HepG2 (cell line): ENCODE measurements around the gene OR5K4. TPM values are rescaled to one million over a fixed set of nuclear protein-coding genes. Genes with fewer than 3 reads are reported as not detected.

ENCODE experiments used
- ATAC-seq: fragments of 200-7000 bp; cut with Tn5 transposase; 3 replicates; pipeline ENCODE4 v1.9.1; 2020; ENCODE audit warnings: mild to moderate bottlenecking, moderate library complexity
- BruUV-seq: library from RNA; stranded (reverse); fragments of 400-500 nt; replicated peaks from 2 replicates; lab custom pipeline; 2021; lab: Mats Ljungman, UMichigan
- CTCF ChIA-PET: fragments of 300-600 bp; formaldehyde crosslinking; extraction: SDS; loops from one replicate; lab custom pipeline; 2021; ENCODE audit warnings: low total read pairs, inconsistent platforms, low intra/inter-chr PET ratio; lab: Yijun Ruan, JAX
- POLR2A ChIA-PET: fragments of 350-600 bp; sonication (Branson Sonifier 250); formaldehyde crosslinking; loops from one replicate; lab custom pipeline; 2020; ENCODE audit warnings: antibody characterized with exemption, inconsistent platforms; lab: Yijun Ruan, JAX
- DNase-seq: peaks from one replicate; pipeline ENCODE4 v3.0.0-alpha.2; 2015; ENCODE audit warnings: low spot score
- FAIRE-seq: peaks from 3 replicates; lab custom pipeline; 2011; peaks lifted over from hg19 to GRCh38; lab: Jason Lieb, UNC
- H2AFZ ChIP-seq: one replicate; pipeline ENCODE4 v1.6.1; 2011; ENCODE audit warnings: low read length, inconsistent platforms
- H3K27ac ChIP-seq: fragments of 300-600 bp; 3 replicates; pipeline ENCODE4 v1.8.0; 2011; ENCODE audit warnings: mixed run types, mild to moderate bottlenecking, mixed read lengths, low read length, inconsistent platforms; ENCODE audit not compliant: insufficient read depth; ENCODE audit errors: extremely low read length
- H3K27me3 ChIP-seq, 2 experiments: fragments of 200-600 bp in 1 of 2; 2 replicates in 1 of 2; 3 replicates in 1 of 2; pipeline versions ENCODE4 v1.6.0 to v1.8.0; 2011; ENCODE audit warnings: low read length in 2 of 2, mild to moderate bottlenecking in 2 of 2, moderate library complexity in 2 of 2, inconsistent platforms in 1 of 2; ENCODE audit not compliant: insufficient read depth in 2 of 2, control insufficient read depth in 1 of 2
- H3K36me3 ChIP-seq, 2 experiments: fragments of 200-600 bp in 1 of 2; replicated peaks in 1 of 2; 2 replicates in 1 of 2; 3 replicates in 1 of 2; pipeline versions ENCODE4 v1.5.1 to v1.8.0; 2011; ENCODE audit warnings: low read length in 2 of 2, inconsistent platforms in 1 of 2; ENCODE audit not compliant: insufficient read depth in 2 of 2, control insufficient read depth in 1 of 2
- H3K4me1 ChIP-seq: 2 replicates; pipeline ENCODE4 v1.5.1; 2012; ENCODE audit warnings: low read length, inconsistent platforms; ENCODE audit not compliant: insufficient read depth
- H3K4me2 ChIP-seq: 2 replicates; pipeline ENCODE4 v1.6.0; 2011; ENCODE audit warnings: low read depth, low read length, inconsistent platforms
- H3K4me3 ChIP-seq, 3 experiments: fragments of 200-600 bp in 1 of 3; sonication (generic), shearing (Covaris generic) in 1 of 3; replicated peaks in 1 of 3; 2 replicates each; pipeline ENCODE4 v1.5.1; 2011 to 2016; ENCODE audit warnings: low read length in 3 of 3, inconsistent platforms in 2 of 3, low read depth in 2 of 3, mild to moderate bottlenecking in 2 of 3, control low read depth in 1 of 3, mixed read lengths in 1 of 3; ENCODE audit not compliant: insufficient read depth in 1 of 3
- H3K79me2 ChIP-seq: one replicate; pipeline ENCODE4 v1.6.1; 2011; ENCODE audit warnings: low read length, inconsistent platforms; ENCODE audit not compliant: insufficient read depth
- H3K9ac ChIP-seq: 2 replicates; pipeline ENCODE4 v1.6.0; 2011; ENCODE audit warnings: mild to moderate bottlenecking, low read depth, low read length, inconsistent platforms; ENCODE audit not compliant: insufficient read depth
- H3K9me3 ChIP-seq: 2 replicates; pipeline ENCODE4 v1.5.1; 2012; ENCODE audit warnings: mild to moderate bottlenecking, low read length
- H4K20me1 ChIP-seq: 2 replicates; pipeline ENCODE4 v1.6.0; 2011; ENCODE audit warnings: inconsistent platforms, mild to moderate bottlenecking, low read length, moderate library complexity; ENCODE audit not compliant: insufficient read depth
- DMAP1 ChIP-seq: IDR thresholded peaks from 2 replicates; pipeline ENCODE4 v1.6.1; 2016
- EP300 ChIP-seq, 3 experiments: sonication (generic) in 1 of 3; formaldehyde crosslinking in 1 of 3; IDR thresholded peaks; 2 replicates each; pipeline versions ENCODE4 v1.5.1 to v1.6.1; 2011 to 2020; ENCODE audit warnings: low read depth in 2 of 3, low read length in 2 of 3, borderline replicate concordance in 1 of 3, improper control_type of control experiment in 1 of 3, mild to moderate bottlenecking in 1 of 3, missing genetic modification reagents in 1 of 3, moderate library complexity in 1 of 3
- HDAC1 ChIP-seq: sonication (generic); formaldehyde crosslinking; IDR thresholded peaks from 2 replicates; pipeline ENCODE4 v1.5.1; 2020; ENCODE audit warnings: mild to moderate bottlenecking, missing genetic modification reagents
- HHEX ChIP-seq: IDR thresholded peaks from 2 replicates; pipeline ENCODE4 v1.6.1; 2016; ENCODE audit warnings: control low read depth
- IRX3 ChIP-seq: sonication (generic); formaldehyde crosslinking; IDR thresholded peaks from 2 replicates; pipeline ENCODE4 v1.8.1; 2023; ENCODE audit warnings: mild to moderate bottlenecking, low read depth, missing genetic modification reagents, borderline replicate concordance
- RBAK ChIP-seq: sonication (generic); formaldehyde crosslinking; IDR thresholded peaks from 2 replicates; pipeline ENCODE4 v1.5.1; 2020; ENCODE audit warnings: mild to moderate bottlenecking, missing genetic modification reagents
- SAFB2 ChIP-seq: sonication (generic); formaldehyde crosslinking; IDR thresholded peaks from 2 replicates; pipeline ENCODE4 v1.5.1; 2020; ENCODE audit warnings: missing genetic modification reagents, low read depth, mild to moderate bottlenecking, borderline replicate concordance
- SIN3B ChIP-seq: fragments of 150-350 bp; IDR thresholded peaks from 2 replicates; pipeline ENCODE4 v1.6.1; 2014; ENCODE audit warnings: low read length
- THAP9 ChIP-seq: sonication (generic); formaldehyde crosslinking; IDR thresholded peaks from 2 replicates; pipeline ENCODE4; 2020; ENCODE audit warnings: missing genetic modification reagents, mild to moderate bottlenecking, borderline replicate concordance
- ZBTB33 ChIP-seq: sonication (generic); formaldehyde crosslinking; IDR thresholded peaks from 2 replicates; pipeline ENCODE4 v1.4.0; 2020; ENCODE audit warnings: missing genetic modification reagents
- ZNF225 ChIP-seq: sonication (generic); formaldehyde crosslinking; IDR thresholded peaks from 2 replicates; pipeline ENCODE4 v1.4.0; 2020; ENCODE audit warnings: mild to moderate bottlenecking, missing genetic modification reagents
- ZNF513 ChIP-seq: sonication (generic); formaldehyde crosslinking; conservative IDR thresholded peaks from 2 replicates; pipeline ENCODE4 v1.5.0; 2020; ENCODE audit warnings: missing genetic modification reagents
- WGBS: methylation state at CpG from one replicate; pipeline ENCODE4 v1.1.6; 2017; ENCODE audit warnings: low lambda C conversion rate; 5-methylcytosine and 5-hydroxymethylcytosine counted together
- in situ Hi-C: cut with HindIII; loops from 2 replicates; pipeline ENCODE4 v1.10.0; 2017; ENCODE audit warnings: low pct_unique_long_range_greater_than_20kb; ENCODE audit not compliant: extremely low pct_ligation_motif_present
- intact Hi-C: fragments of 100-400 bp; cut with micrococcal nuclease; formaldehyde crosslinking; loops from one replicate; pipeline ENCODE4 v1.10.0; 2022; ENCODE audit not compliant: unreplicated experiment
- polyA plus RNA-seq, 8 experiments: library from polyadenylated mRNA; depleted of rRNA in 3 of 8; stranded (reverse) in 7 of 8; unstranded in 1 of 8; fragments of >200 nt; fragmentation: Illumina TruSeq in 4 of 8; extraction: Trizol in 4 of 8; gene quantifications; 2 replicates each; pipeline versions ENCODE4 v1.2.1 to v1.2.3, GENCODE V29; 2011 to 2016; ENCODE audit warnings: low read depth in 4 of 8, missing spikeins in 1 of 8, mixed read lengths in 1 of 8; ENCODE audit not compliant: insufficient read depth in 1 of 8
- total RNA-seq, 5 experiments: library from RNA; depleted of rRNA; stranded (reverse); fragments of >200 nt; fragmentation: Illumina TruSeq; extraction: Trizol; gene quantifications; 2 replicates each; pipeline ENCODE4 v1.2.3, GENCODE V29; 2016; ENCODE audit warnings: low read depth in 1 of 5

The OR5K4 gene
- total and polyA plus RNA-seq, 2 of the 13 experiments (the other 11 are each of a cell fraction or from before 2014, with no cell fraction given) = not detected

GRCh38 chr3:98333989-98334606 lies 19.6 kb upstream of the OR5K4 start:
- no TSS peak for BruUV-seq
- no peak overlapping the region for H2AFZ ChIP-seq
- no peaks in the 10 kb centered on the region for H4K20me1 ChIP-seq
- H3K27ac ChIP-seq = no peak overlapping the region
- no peak for FAIRE-seq
- H3K4me2 ChIP-seq = no peak overlapping the region
- H3K9ac ChIP-seq = no peak overlapping the region
- H3K9me3 ChIP-seq = no peaks in the 10 kb centered on the region
- ChIA-PET CTCF (no interaction called here), POLR2A (no interaction called here)
- WGBS = 0% methylated on average over 3 of the region's 3 CpGs
- in situ Hi-C loops (loop anchor here (25.0 kb wide), 1 partner anchor 547 kb away; no protein-coding TSS in a partner anchor), intact Hi-C loops (no loop called here)
- no peaks in the 10 kb centered on the region for H3K79me2 ChIP-seq
- H3K27me3 ChIP-seq = no peaks in the 10 kb centered on the region
- no peaks in the 10 kb centered on the region for H3K4me1 ChIP-seq
- no peaks in the 10 kb centered on the region for H3K36me3 ChIP-seq
- TF ChIP-seq HHEX (CRISPR knock-in tag) = no peak
- TF ChIP-seq EP300 (IDR thresholded peaks at IDR 0.05; ENCODE audit: low read depth in 2 of 2, low read length in 2 of 2) = no peak
- no peak for TF ChIP-seq EP300 (CRISPR knock-in tag; IDR thresholded peaks at IDR 0.05; ENCODE audit: borderline replicate concordance)
- TF ChIP-seq ZBTB33 (CRISPR knock-in tag) = no peak
- no peak for TF ChIP-seq RBAK (CRISPR knock-in tag)
- TF ChIP-seq SIN3B = no peak
- ATAC-seq = no peak
- H3K4me3 ChIP-seq = no peak overlapping the region
- no peak for DNase-seq

GRCh38 chr3:98339031-98339430 lies 14.6 kb upstream of the OR5K4 start:
- CTCF ChIA-PET = no interaction called here
- WGBS = 0% methylated on average over 1 of the region's 1 CpG
- H4K20me1 ChIP-seq = no peaks in the 10 kb centered on the region
- DNase-seq = no peak
- ATAC-seq = no peak
- in situ Hi-C loops (loop anchor here (25.0 kb wide), 1 partner anchor 552 kb away; no protein-coding TSS in a partner anchor), intact Hi-C loops (no loop called here)
- no peak overlapping the region for H3K9ac ChIP-seq
- H3K4me3 ChIP-seq = no peak overlapping the region
- no peak overlapping the region for H2AFZ ChIP-seq
- H3K4me2 ChIP-seq = no peak overlapping the region
- H3K27me3 ChIP-seq = no peaks in the 10 kb centered on the region
- no peaks in the 10 kb centered on the region for H3K36me3 ChIP-seq
- H3K79me2 ChIP-seq = no peaks in the 10 kb centered on the region
- BruUV-seq = no TSS peak
- no peak for FAIRE-seq
- POLR2A ChIA-PET = no interaction called here
- no peaks in the 10 kb centered on the region for H3K4me1 ChIP-seq
- H3K9me3 ChIP-seq = no peaks in the 10 kb centered on the region
- H3K27ac ChIP-seq = no peak overlapping the region
- no peak for TF ChIP-seq ZNF225
- TF ChIP-seq ZNF513 (CRISPR knock-in tag) = no peak
- no peak for TF ChIP-seq THAP9 (CRISPR knock-in tag)
- TF ChIP-seq SAFB2 (CRISPR knock-in tag) = no peak
- TF ChIP-seq IRX3 = no peak
- TF ChIP-seq HDAC1 (CRISPR knock-in tag) = no peak
- TF ChIP-seq DMAP1 = no peak
